Fibroblast of lung (primary cell): Measurements from ENCODE around the gene MYMK. TPM values are rescaled to one million over a fixed set of nuclear protein-coding genes. Genes with fewer than 3 reads are reported as not detected.

Source experiments
- DNase-seq, 2 donors: peaks; one replicate each; pipeline versions ENCODE4 v3.0.0 to v3.0.0-alpha.2; 2010; ENCODE audit warnings: low read depth in 2 of 2
- H2AFZ ChIP-seq: 2 replicates; pipeline ENCODE4 v1.5.1; 2012; ENCODE audit warnings: low read length, control low read depth, inconsistent platforms
- H3K27ac ChIP-seq: 2 replicates; pipeline ENCODE4 v1.5.1; 2011; ENCODE audit warnings: low read length, control low read depth; ENCODE audit not compliant: insufficient read depth
- H3K27me3 ChIP-seq: 2 replicates; pipeline ENCODE4 v1.5.1; 2011; ENCODE audit warnings: mild to moderate bottlenecking, low read length; ENCODE audit not compliant: control insufficient read depth, insufficient read depth
- H3K36me3 ChIP-seq: 2 replicates; pipeline ENCODE4 v1.5.1; 2011; ENCODE audit warnings: low read length; ENCODE audit not compliant: control insufficient read depth, insufficient read depth
- H3K4me1 ChIP-seq: 2 replicates; pipeline ENCODE4 v1.5.1; 2011; ENCODE audit warnings: low read length; ENCODE audit not compliant: control insufficient read depth, insufficient read depth; ENCODE audit errors: extremely low read depth
- H3K4me2 ChIP-seq: 2 replicates; pipeline ENCODE4 v1.5.1; 2011; ENCODE audit warnings: low read length, control low read depth; ENCODE audit not compliant: insufficient read depth; ENCODE audit errors: extremely low read depth
- H3K4me3 ChIP-seq, 4 experiments: fragments of 200-600 bp in 1 of 4; sonication (generic) in 1 of 4; replicated peaks in 1 of 4; 2 replicates each; pipeline ENCODE4 v1.5.1; 2011 to 2016; ENCODE audit warnings: low read length in 4 of 4, low read depth in 3 of 4, mild to moderate bottlenecking in 3 of 4, control low read depth in 2 of 4, inconsistent platforms in 1 of 4, mixed read lengths in 1 of 4; ENCODE audit not compliant: insufficient read depth in 1 of 4; ENCODE audit errors: control extremely low read depth in 1 of 4
- H3K79me2 ChIP-seq: 2 replicates; pipeline ENCODE4 v1.5.1; 2012; ENCODE audit warnings: mild to moderate bottlenecking, low read length, inconsistent platforms; ENCODE audit not compliant: control insufficient read depth, insufficient read depth
- H3K9ac ChIP-seq: 2 replicates; pipeline ENCODE4 v1.5.1; 2011; ENCODE audit warnings: mild to moderate bottlenecking, low read length, control low read depth; ENCODE audit not compliant: insufficient read depth
- H3K9me3 ChIP-seq: 2 replicates; pipeline ENCODE4 v1.5.1; 2012; ENCODE audit warnings: low read depth, low read length; ENCODE audit not compliant: control insufficient read depth, insufficient read depth
- H4K20me1 ChIP-seq: 2 replicates; pipeline ENCODE4 v1.5.1; 2011; ENCODE audit warnings: low read length; ENCODE audit not compliant: control insufficient read depth, insufficient read depth; ENCODE audit errors: extremely low read depth
- CTCF ChIP-seq, 2 donors: IDR thresholded peaks in 1 of 2; conservative IDR thresholded peaks in 1 of 2; 1 replicate in 1 of 2; 2 replicates in 1 of 2; pipeline ENCODE4 v1.5.1; 2011 to 2012; ENCODE audit warnings: low read length in 2 of 2, control low read depth in 1 of 2, inconsistent platforms in 1 of 2, low read depth in 1 of 2, mild to moderate bottlenecking in 1 of 2
- EZH2 ChIP-seq: IDR thresholded peaks from 2 replicates; pipeline ENCODE4 v1.5.1; 2012; ENCODE audit warnings: low read length, control low read depth, mild to moderate bottlenecking; ENCODE audit errors: missing control alignments
- polyA plus RNA-seq, 2 donors: library from polyadenylated mRNA; depleted of rRNA in 1 of 2; stranded (reverse) in 1 of 2; unstranded in 1 of 2; fragments of >200 nt; gene quantifications; 2 replicates each; pipeline ENCODE4 v1.2.1, GENCODE V29; 2011 to 2012; ENCODE audit warnings: missing spikeins in 1 of 2
- total RNA-seq: library from RNA; depleted of rRNA; stranded (reverse); fragments of >200 nt; gene quantifications from 2 replicates; pipeline ENCODE4 v1.2.1, GENCODE V29; 2014

MYMK gene
- total and polyA plus RNA-seq, 2 donors (not counting 1 experiment from before 2014, with no cell fraction given), result not detected

- Histone ChIP-seq H3K27ac (no peak overlapping the region), H3K36me3 (no peaks in the 10 kb centered on the region), H3K9ac (no peak overlapping the region), H2AFZ (no peak overlapping the region), H3K27me3 (no peaks in the 10 kb centered on the region), H4K20me1 (no peaks in the 10 kb centered on the region), H3K9me3 (no peaks in the 10 kb centered on the region), H3K79me2 (no peaks in the 10 kb centered on the region), H3K4me2 (no peak overlapping the region), H3K4me1 (no peaks in the 10 kb centered on the region), H3K4me3 (no peak overlapping the region)
- TF ChIP-seq CTCF (conservative IDR thresholded peaks at IDR 0.05 in 1 of 2, IDR thresholded peaks at IDR 0.05 in 1 of 2; ENCODE audit: low read depth in 1 of 2, low read length in 2 of 2) (no peak), EZH2 (no peak)
- DNase-seq, result no peak
These were observed 47.3 kb upstream of the MYMK start for GRCh38 chr9:133571896-133572595.

DNA sequence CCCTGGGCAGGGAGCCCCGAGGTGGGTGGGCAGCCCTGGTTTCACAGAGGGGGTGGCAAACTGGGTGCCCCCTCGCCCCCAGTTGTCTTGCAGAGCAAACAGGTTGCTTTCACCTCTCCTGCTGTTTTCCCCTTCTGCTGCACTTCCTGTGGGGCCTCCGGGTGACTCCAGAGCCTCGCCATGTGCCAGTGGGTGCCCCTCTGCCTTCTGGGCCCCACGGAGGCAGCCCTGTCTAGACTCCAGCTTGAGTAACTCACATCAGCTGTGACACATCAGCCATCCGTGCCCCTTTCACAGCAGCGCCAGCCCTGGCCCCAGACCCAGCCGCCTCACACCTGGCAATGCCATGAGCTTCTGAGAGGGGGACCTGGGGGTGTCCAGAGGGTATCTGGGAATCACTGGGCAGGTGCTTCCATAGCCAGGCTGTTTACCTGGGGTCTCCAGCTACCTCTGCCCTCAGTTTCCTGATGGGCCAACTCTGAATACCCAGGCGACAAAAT is 46.7 kb upstream of the MYMK start:
- no peaks in the 10 kb centered on the region for H3K36me3 ChIP-seq
- H3K27ac ChIP-seq, result no peak overlapping the region
- no peaks in the 10 kb centered on the region for H3K79me2 ChIP-seq
- no peak overlapping the region for H3K4me3 ChIP-seq
- H3K4me1 ChIP-seq, result no peaks in the 10 kb centered on the region
- no peak for DNase-seq
- H4K20me1 ChIP-seq, result no peaks in the 10 kb centered on the region
- no peak overlapping the region for H3K9ac ChIP-seq
- no peak overlapping the region for H2AFZ ChIP-seq
- TF ChIP-seq CTCF (conservative IDR thresholded peaks at IDR 0.05 in 1 of 2, IDR thresholded peaks at IDR 0.05 in 1 of 2; ENCODE audit: low read depth in 1 of 2, low read length in 2 of 2), result no peak
- no peak for TF ChIP-seq EZH2
- no peaks in the 10 kb centered on the region for H3K9me3 ChIP-seq
- no peaks in the 10 kb centered on the region for H3K27me3 ChIP-seq
- H3K4me2 ChIP-seq, result no peak overlapping the region

DNA sequence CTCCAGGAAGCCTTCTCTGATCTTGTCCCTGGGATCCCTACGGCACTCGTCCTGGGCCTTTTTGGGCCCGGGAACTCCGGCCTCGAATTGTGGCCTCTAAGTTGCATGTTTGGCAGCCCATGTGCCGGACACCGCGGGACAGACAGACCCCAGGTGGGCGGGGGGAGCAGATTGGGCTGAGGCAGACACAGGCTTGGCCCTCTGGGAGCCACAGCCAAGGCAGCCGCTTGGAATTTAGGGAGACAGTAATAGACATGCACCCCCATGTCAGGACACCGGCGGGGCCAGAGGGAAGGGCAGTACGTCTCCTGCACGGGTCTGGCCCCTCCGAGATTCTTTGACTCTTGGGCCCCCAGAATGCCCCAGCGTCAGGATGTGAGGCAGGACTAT is 45.9 kb upstream of the MYMK start:
- H2AFZ ChIP-seq, result no peak overlapping the region
- TF ChIP-seq CTCF (conservative IDR thresholded peaks at IDR 0.05 in 1 of 2, IDR thresholded peaks at IDR 0.05 in 1 of 2; ENCODE audit: low read depth in 1 of 2, low read length in 2 of 2) (no peak), EZH2 (no peak)
- H3K79me2 ChIP-seq, result no peaks in the 10 kb centered on the region
- no peak for DNase-seq
- no peak overlapping the region for H3K4me3 ChIP-seq
- no peak overlapping the region for H3K9ac ChIP-seq
- H3K27me3 ChIP-seq, result no peaks in the 10 kb centered on the region
- H3K27ac ChIP-seq, result no peak overlapping the region
- no peaks in the 10 kb centered on the region for H3K9me3 ChIP-seq
- no peaks in the 10 kb centered on the region for H4K20me1 ChIP-seq
- no peaks in the 10 kb centered on the region for H3K36me3 ChIP-seq
- H3K4me1 ChIP-seq, result no peaks in the 10 kb centered on the region
- no peak overlapping the region for H3K4me2 ChIP-seq
